Lower lobe of right lung (tissue), 2 donors: ENCODE data around the gene SALL2. TPM values are rescaled to one million over a fixed set of nuclear protein-coding genes. Genes with fewer than 3 reads are reported as not detected.

ENCODE experiments used
- ATAC-seq, 2 donors: fragments of 200-7000 bp; cut with Tn5 transposase; one replicate each; pipeline ENCODE4 v1.9.1; 2020 to 2022; ENCODE audit warnings: mild to moderate bottlenecking in 2 of 2, moderate library complexity in 2 of 2
- DNase-seq: peaks from one replicate; pipeline ENCODE4 v3.0.0-alpha.2; 2020
- H3K27ac ChIP-seq: fragments of 200-600 bp; one replicate; pipeline ENCODE4 v1.8.0; 2022
- H3K27me3 ChIP-seq: fragments of 200-600 bp; one replicate; pipeline ENCODE4 v1.8.0; 2022; ENCODE audit warnings: low read depth
- H3K36me3 ChIP-seq: fragments of 200-600 bp; one replicate; pipeline ENCODE4 v1.8.0; 2022; ENCODE audit warnings: mild to moderate bottlenecking
- H3K4me1 ChIP-seq: fragments of 200-600 bp; one replicate; pipeline ENCODE4 v1.8.0; 2022
- H3K4me3 ChIP-seq: fragments of 200-600 bp; one replicate; pipeline ENCODE4 v1.8.0; 2022; ENCODE audit warnings: mild to moderate bottlenecking
- H3K9me3 ChIP-seq: fragments of 200-600 bp; one replicate; pipeline ENCODE4 v1.8.0; 2022
- CTCF ChIP-seq: fragments of 200-600 bp; IDR thresholded peaks from one replicate; pipeline ENCODE4 v1.8.0; 2022; ENCODE audit warnings: antibody characterized with exemption, mild to moderate bottlenecking
- intact Hi-C: fragments of 100-400 bp; cut with DNase I; formaldehyde crosslinking; loops from one replicate; pipeline ENCODE4 v1.11.0; 2022
- total RNA-seq: library from RNA; stranded (reverse); fragmentation: NEBNext Ultra II Directional; extraction: Animal tissue kit (Norgen Biotek cat#: 25700); gene quantifications from one replicate; pipeline ENCODE4 v1.2.1, GENCODE V29; 2021
- donor health status: DM: no; HTN: yes; CAD: no; lungs with severe emphysema.

SALL2 gene
- total RNA-seq, 1 donor from 2014 or later, result 7.1 TPM

GRCh38 chr14:21518725-21519124 is 7.4 kb downstream of the SALL2 start:
- H3K9me3 ChIP-seq, result no peaks in the 10 kb centered on the region
- intact Hi-C loops, result no loop called here
- H3K4me1 ChIP-seq, result peaks cover 4% of the 10 kb centered on the region
- no peak for DNase-seq
- no peaks in the 10 kb centered on the region for H3K36me3 ChIP-seq
- H3K27ac ChIP-seq, result no peak overlapping the region
- no peaks in the 10 kb centered on the region for H3K27me3 ChIP-seq
- no peak for TF ChIP-seq CTCF
- H3K4me3 ChIP-seq, result no peak overlapping the region
- ATAC-seq, result no peak

- peaks cover 12% of the 10 kb centered on the region for H3K4me1 ChIP-seq
- no peak overlapping the region for H3K27ac ChIP-seq
- no peak overlapping the region for H3K4me3 ChIP-seq
- ATAC-seq, result no peak
- no peak for TF ChIP-seq CTCF
- no peaks in the 10 kb centered on the region for H3K27me3 ChIP-seq
- peaks cover under 1% of the 10 kb centered on the region for H3K36me3 ChIP-seq
- intact Hi-C loops, result no loop called here
- no peak for DNase-seq
- H3K9me3 ChIP-seq, result no peaks in the 10 kb centered on the region
Observed at GRCh38 chr14:21514341-21514740, 11.8 kb downstream of the SALL2 start.

GRCh38 chr14:21510735-21511657 is 15.2 kb downstream of the SALL2 start, which contains the start of gene METTL3:
METTL3 (minus strand) TSS chr14:21511340; CDS start chr14:21511223, 117 bp downstream.
- Histone ChIP-seq H3K9me3 (no peaks in the 10 kb centered on the region), H3K4me1 (peaks cover 21% of the 10 kb centered on the region), H3K27ac (peak within 1 kb of the TSS; percentile 91), H3K27me3 (no peaks in the 10 kb centered on the region), H3K4me3 (peak within 1 kb of the TSS; percentile 83), H3K36me3 (peaks cover 31% of the 10 kb centered on the region)
- ATAC-seq, result peak; percentile 99
- intact Hi-C loops, result no loop called here
- no peak for TF ChIP-seq CTCF
- DNase-seq, result peak; percentile 98

GRCh38 chr14:21509432-21510143 is 16.6 kb downstream of the SALL2 start:
- no peak for DNase-seq
- H3K4me1 ChIP-seq, result peaks cover 25% of the 10 kb centered on the region
- H3K4me3 ChIP-seq, result peak overlapping the region; percentile 83

More at GRCh38 chr14:21509432-21510143, 16.6 kb downstream of the SALL2 start:
- H3K9me3 ChIP-seq, result no peaks in the 10 kb centered on the region
- no peak for ATAC-seq
- no peak overlapping the region for H3K27ac ChIP-seq
- H3K36me3 ChIP-seq, result peaks cover 34% of the 10 kb centered on the region
- intact Hi-C loops, result no loop called here
- no peak for TF ChIP-seq CTCF
- no peaks in the 10 kb centered on the region for H3K27me3 ChIP-seq
